Measurements from ENCODE around the gene TMEM203.
A peak's percentile ranks its signal among the peaks of the same experiment; 100 is the strongest.

Gene TMEM203, protein sequence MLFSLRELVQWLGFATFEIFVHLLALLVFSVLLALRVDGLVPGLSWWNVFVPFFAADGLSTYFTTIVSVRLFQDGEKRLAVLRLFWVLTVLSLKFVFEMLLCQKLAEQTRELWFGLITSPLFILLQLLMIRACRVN

DNA sequence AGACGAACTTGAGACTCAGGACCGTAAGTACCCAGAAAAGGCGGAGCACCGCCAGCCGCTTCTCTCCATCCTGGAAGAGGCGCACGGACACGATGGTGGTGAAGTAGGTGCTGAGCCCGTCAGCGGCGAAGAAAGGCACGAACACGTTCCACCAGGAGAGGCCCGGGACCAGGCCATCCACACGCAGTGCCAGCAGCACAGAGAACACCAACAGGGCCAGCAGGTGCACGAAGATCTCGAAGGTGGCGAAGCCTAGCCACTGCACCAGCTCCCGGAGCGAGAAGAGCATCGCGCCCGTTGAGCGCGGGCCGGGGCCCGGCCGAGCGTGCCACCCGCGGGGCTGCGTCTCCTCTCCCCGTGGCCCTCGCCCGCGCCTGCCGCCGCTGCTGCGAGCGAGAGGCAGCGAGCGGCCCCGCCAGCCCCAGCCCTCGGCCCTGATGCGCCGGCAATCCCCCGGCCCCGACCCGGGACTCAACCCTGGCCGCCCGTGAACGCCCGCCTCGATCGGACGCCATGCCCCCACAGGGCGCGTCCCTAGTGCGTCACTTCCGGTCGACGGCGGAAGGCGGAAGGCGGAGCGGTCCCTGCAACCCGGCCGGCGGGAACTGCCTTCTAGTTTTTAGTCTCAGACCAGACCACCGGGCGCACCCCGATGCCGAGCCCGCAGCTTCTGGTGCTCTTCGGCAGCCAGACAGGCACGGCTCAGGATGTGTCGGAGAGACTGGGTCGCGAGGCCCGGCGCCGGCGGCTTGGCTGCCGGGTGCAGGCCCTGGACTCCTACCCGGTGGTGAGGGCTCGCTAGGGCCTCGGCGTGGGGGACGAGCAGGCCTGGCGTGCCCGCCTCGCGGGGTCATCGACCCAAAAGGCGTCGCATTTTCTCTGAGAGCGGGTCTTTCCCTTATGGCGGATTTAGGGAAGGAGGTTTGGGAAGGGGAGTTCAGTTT lies at the start of gene TMEM203, which contains the start of gene NDOR1:
Gene TMEM203, minus strand, starts transcription at position 523 of the 944 bp plus-strand sequence. Its CDS starts 234 bp downstream, at position 289.
Gene NDOR1, plus strand, starts transcription at position 575 of the 944 bp plus-strand sequence. Its CDS starts 78 bp downstream, at position 653.
- no peak for TF ChIP-seq CTCF (IDR thresholded peaks at IDR 0.05; ENCODE audit: insufficient read depth, low read length, missing control alignments)
- peak within 1 kb of the TSS; percentile 94 for H3K4me3 ChIP-seq (ENCODE audit: low read depth, low read length)
- DNase-seq (ENCODE audit: low read depth, low spot score) = no peak
- POLR2A ChIA-PET = interaction anchor here (0.7 to 2.5 kb wide), 4 partner anchors 16 to 141 kb away, joined by 4 to 9 read pairs (median 5); partner anchors contain the start of gene TUBB4B
- CTCF ChIA-PET = interaction anchor here (1.1 to 2.7 kb wide), 6 partner anchors 9 to 78 kb away, joined by 3 to 12 read pairs (median 3); no protein-coding TSS in a partner anchor

- H3K4me3 ChIP-seq (ENCODE audit: low read depth, low read length) = peak within 1 kb of the TSS; percentile 88
- TF ChIP-seq CTCF (IDR thresholded peaks at IDR 0.05; ENCODE audit: insufficient read depth, low read length, missing control alignments) = no peak
- ChIA-PET CTCF (interaction anchor here (1.4 to 4.5 kb wide), 4 partner anchors 9 to 27 kb away, joined by 4 to 24 read pairs (median 6); no protein-coding TSS in a partner anchor), POLR2A (interaction anchor here (6.8 kb wide), 1 partner anchor 12 kb away, joined by 164 read pairs; the partner anchor contains the start of gene TUBB4B)
- DNase-seq (ENCODE audit: low read depth, low spot score) = no peak
Observed at GRCh38 chr9:137254624-137255447, 49.4 kb upstream of the TMEM203 start, which contains the start of gene NELFB. Gene NELFB, plus strand, starts transcription at chr9:137255327.

- no peak for TF ChIP-seq CTCF (IDR thresholded peaks at IDR 0.05; ENCODE audit: insufficient read depth, low read length, missing control alignments)
- no peak for DNase-seq (ENCODE audit: low read depth, low spot score)
- CTCF ChIA-PET = interaction anchor here (1.4 to 4.5 kb wide), 4 partner anchors 9 to 26 kb away, joined by 4 to 24 read pairs (median 6); no protein-coding TSS in a partner anchor
Observed at GRCh38 chr9:137253717-137254623, 48.5 kb upstream of the TMEM203 start.

GRCh38 chr9:137252555-137253506 lies 47.4 kb upstream of the TMEM203 start:
- DNase-seq (ENCODE audit: low read depth, low spot score) = no peak
- TF ChIP-seq CTCF (IDR thresholded peaks at IDR 0.05; ENCODE audit: insufficient read depth, low read length, missing control alignments) = no peak
- CTCF ChIA-PET = interaction anchor here (1.1 to 4.5 kb wide), 2 partner anchors 15 to 16 kb away, joined by 3 to 24 read pairs; no protein-coding TSS in a partner anchor
- no peak overlapping the region for H3K4me3 ChIP-seq (ENCODE audit: low read depth, low read length)
- POLR2A ChIA-PET = interaction anchor here (6.8 kb wide), 1 partner anchor 10 kb away, joined by 164 read pairs; the partner anchor contains the start of gene TUBB4B

More at GRCh38 chr9:137253717-137254623, 48.5 kb upstream of the TMEM203 start:
- H3K4me3 ChIP-seq (ENCODE audit: low read depth, low read length) = peak overlapping the region; percentile 88
- POLR2A ChIA-PET = interaction anchor here (6.8 kb wide), 1 partner anchor 11 kb away, joined by 164 read pairs; the partner anchor contains the start of gene TUBB4B
